ENCODE results near the gene IL17RC.

DNA sequence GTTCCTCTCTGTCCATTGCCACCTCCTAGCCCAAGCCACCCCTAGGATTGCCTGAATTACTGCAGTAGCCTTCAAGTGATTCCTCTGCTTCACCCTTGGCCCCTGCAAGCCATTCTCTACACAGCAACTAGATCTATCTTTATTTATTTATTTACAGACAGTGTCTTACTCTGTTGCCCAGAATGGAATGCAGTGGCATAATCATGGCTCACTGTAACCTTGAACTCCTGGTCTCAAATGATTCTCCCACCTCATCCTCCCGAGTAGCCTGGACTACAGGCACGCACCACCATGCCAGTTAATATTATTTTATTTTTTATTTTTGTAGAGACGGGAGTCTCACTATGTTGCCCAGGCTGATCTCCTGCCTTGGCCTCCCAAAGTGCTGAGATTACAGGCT lies 28.4 kb upstream of the IL17RC start:
- no peak for TF ChIP-seq CTCF (IDR thresholded peaks at IDR 0.05 in 2 of 3, conservative IDR thresholded peaks at IDR 0.05 in 1 of 3; ENCODE audit: borderline replicate concordance in 1 of 3, insufficient read depth in 1 of 3, low read depth in 2 of 3, low read length in 2 of 3)
- no peak for TF ChIP-seq POLR2A (IDR thresholded peaks at IDR 0.05; ENCODE audit: borderline replicate concordance, extremely low read depth, insufficient read depth, insufficient read length)
- TF ChIP-seq RAD21 (IDR thresholded peaks at IDR 0.05; ENCODE audit: low read depth) = no peak
- TF ChIP-seq SP1 (IDR thresholded peaks at IDR 0.05; ENCODE audit: low read depth) = no peak
- no peak for TF ChIP-seq CBX3 (IDR thresholded peaks at IDR 0.05; ENCODE audit: low read depth)
